Stimulated activated CD4-positive, alpha-beta T cell treated with anti-CD3 and anti-CD28 coated beads, Interleukin-4, amount 100 ng/mL, for 1 hour (primary cell): Measurements from ENCODE around the gene PSMB7.

Experiments used
- DNase-seq: peaks from one replicate; pipeline ENCODE4 v3.0.0-alpha.2; 2020

Gene PSMB7

GRCh38 chr9:124415102-124415851 lies at the start of gene PSMB7:
Gene PSMB7 (minus strand): TSS chr9:124415442. CDS start chr9:124415425, 17 bp downstream.
- peak; percentile 97 for DNase-seq

DNA sequence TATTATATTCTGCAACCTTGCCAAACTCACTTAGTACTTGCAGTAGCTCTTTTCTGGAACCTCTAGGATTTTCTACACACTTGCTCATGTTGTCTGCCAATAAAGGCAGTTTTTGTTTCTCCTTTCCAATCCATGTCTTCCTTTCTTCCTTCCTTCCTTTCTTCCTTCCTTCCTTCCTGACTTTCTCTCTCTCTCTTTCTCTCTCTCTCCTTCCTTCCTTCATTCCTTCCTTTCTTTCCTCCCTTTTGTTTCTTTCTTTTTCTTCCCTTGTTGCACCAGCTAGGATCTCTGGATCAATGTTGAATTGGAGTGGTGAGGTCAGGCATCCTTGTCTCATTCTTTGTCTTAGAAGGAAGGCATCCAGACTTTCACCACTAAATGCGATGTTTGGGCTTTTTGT lies 47.5 kb upstream of the PSMB7 start:
- no peak for DNase-seq

GRCh38 chr9:124458441-124458840 lies 43.2 kb upstream of the PSMB7 start:
- DNase-seq = no peak

GRCh38 chr9:124457887-124458431 lies 42.7 kb upstream of the PSMB7 start:
- no peak for DNase-seq

- no peak for DNase-seq
Measured at GRCh38 chr9:124457079-124457886, 42.0 kb upstream of the PSMB7 start.

GRCh38 chr9:124456341-124457078 lies 41.3 kb upstream of the PSMB7 start:
- DNase-seq = no peak

GRCh38 chr9:124455820-124456219 lies 40.6 kb upstream of the PSMB7 start:
- no peak for DNase-seq

- no peak for DNase-seq
Measured at GRCh38 chr9:124454791-124455443, 39.7 kb upstream of the PSMB7 start.

- DNase-seq = no peak
Measured at GRCh38 chr9:124454296-124454695, 39.1 kb upstream of the PSMB7 start.

DNA sequence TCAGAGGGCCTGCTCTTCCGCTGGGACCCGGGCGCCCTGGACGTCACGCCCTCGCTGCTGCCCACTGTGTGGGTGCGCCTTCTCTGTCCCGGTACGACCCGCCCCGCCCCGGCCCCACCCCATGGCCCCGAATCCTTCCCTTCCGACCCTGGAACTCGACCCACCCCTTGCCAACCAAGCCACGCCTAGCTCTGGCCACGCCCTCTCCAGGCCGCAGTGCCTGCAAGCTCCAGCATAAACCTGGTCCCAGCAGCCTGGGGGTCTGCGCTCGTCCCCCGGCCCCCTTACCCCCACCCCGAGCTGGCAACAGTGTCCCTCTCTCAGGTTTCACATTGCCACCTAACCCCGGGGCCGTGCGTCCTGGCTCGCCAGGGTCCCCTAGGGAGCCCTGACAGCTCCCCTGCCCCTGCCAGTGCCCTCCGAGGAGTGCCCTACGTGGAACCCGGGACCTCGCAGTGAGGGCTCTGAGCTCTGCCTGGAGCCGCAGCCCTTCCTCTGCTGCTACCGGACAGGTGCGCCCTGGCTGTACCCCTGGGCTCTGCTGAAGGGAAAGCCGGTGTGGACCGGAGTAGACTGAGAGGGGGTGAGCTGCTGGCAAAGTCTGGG lies 38.4 kb upstream of the PSMB7 start:
- no peak for DNase-seq

- DNase-seq = no peak
Measured at GRCh38 chr9:124452841-124453585, 37.8 kb upstream of the PSMB7 start.

DNA sequence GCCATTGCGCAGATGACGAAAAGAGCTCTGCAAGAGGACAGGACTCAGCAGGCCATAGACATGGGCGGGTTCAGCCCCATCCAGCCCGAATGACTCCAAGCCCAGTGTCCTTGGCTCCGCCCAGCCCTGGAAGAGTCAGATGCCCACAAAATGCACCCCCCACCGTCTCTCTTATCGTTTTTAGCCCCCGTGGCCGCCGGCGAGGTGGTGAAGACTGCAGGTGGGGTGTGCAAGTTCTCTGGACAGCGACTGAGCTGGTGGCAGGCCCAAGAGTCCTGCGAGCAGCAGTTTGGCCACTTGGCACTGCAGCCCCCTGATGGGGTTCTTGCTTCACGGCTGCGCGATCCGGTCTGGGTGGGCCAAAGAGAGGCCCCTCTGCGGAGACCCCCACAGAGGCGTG lies 37.1 kb upstream of the PSMB7 start:
- DNase-seq = no peak

DNA sequence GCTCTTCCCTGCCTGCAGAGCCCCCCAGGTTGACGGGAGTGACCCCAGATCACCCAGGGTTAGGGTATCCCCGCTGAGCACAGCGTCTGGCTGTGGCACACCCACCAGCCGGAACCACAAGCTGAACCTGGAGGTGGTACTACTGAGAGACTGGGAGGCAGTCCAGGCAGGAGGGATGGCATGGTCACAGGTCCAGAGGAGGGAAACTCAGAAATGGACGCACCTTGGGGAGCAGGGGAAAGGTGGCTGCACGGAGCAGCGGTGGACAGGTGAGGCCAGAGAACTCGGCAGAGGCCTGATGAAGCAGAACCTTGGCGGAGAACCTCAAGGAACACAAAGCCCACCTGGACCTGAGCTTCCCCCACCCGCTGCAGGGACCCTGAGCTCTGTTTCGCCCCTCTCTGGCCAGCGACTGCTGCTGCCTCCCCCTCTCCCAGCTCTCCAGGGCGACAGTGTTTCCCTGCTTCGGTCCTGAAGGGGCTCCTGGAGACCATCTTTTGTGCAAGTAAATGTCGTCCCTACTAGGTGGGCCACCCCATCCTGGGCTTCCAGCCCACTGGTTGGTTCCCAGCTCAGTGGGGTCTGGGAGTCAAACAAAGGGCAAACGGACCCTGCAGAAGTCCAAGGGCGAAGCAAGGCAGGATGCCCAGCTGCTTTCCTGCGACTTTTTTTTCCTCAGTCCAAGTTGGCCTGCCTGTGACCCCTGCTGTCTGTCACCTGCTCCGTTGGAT lies 35.9 kb upstream of the PSMB7 start:
- no peak for DNase-seq

DNA sequence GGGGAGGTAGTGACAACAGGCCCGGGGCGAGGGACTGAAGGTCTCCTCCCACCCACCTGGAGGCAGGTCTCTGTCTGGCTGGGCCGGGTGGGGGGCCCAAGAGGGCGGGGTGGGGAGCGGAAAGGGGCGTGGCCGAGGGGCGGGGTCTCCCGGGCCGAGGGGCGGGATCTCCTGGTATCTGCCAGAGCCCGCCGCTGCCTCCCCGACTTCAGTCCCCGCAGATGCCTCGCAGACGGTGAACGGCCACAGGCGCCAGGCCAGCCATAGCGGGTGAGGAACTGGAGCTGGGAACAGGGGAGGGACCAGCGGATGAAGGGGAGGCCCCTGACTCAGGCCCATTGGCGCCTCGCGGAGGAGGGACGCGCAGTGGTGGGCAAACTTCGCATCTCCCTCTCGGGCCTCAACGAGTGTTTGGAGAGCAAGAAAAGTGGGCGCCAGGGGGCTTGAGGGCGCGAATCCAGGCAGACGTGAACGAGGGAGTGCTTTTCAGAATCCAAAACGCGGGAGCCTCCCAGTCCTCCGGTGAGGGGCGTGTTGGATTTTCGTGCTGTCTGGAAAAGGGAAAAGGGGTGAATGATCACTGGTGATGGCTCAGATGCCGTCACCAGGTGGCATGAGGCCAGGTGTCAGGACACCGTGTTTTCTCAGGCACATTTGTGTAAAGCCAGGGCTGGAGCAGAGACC lies 35.1 kb upstream of the PSMB7 start, which contains the start of gene ADGRD2:
TSS of gene ADGRD2 (plus strand) at position 211 of the 684 bp plus-strand sequence. CDS start 1,216 bp downstream, outside the sequence.
- DNase-seq = no peak

GRCh38 chr9:124449381-124450151 lies 34.3 kb upstream of the PSMB7 start:
- no peak for DNase-seq

GRCh38 chr9:124448019-124448418 lies 32.8 kb upstream of the PSMB7 start:
- no peak for DNase-seq

DNA sequence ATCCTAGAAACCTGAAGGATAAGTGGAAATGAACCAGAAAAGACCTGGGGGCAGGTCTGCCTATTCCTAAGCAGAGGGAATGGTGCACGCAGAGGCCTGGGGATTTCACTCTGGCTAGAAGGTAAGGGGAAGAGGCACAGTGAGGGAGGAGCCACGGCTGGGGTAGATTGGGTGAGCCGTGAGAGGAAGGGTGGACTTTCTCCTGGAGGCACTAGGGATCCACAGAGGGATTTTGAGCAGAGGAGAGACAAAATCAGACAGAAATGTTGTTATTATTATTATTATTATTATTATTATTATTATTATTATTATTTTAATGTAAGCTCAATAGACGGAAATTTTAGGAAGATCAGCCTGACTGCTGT lies 32.0 kb upstream of the PSMB7 start:
- no peak for DNase-seq

DNA sequence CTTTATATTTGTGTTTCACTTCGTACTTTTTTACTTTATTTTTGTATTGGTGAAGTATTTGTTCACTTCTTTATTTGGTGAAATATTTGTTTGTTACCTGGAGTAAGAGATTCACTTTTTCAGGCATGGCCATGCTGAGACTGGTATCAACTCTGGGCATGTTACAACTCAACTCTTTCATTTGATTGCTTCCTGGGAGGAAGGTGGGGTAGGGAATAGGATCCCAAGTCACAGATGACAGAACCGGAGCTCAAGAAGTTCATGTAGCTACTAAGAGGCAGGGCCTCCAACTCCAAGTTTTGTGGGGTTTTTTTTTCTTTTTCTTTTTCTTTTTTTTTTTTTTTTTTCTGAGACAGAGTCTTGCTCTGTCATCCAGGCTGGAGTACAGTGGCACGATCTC lies 28.9 kb upstream of the PSMB7 start:
- DNase-seq = no peak

GRCh38 chr9:124443625-124444024 lies 28.4 kb upstream of the PSMB7 start:
- no peak for DNase-seq
